Lung (tissue), 12 donors: ENCODE measurements around the gene CDC27. TPM values are rescaled to one million over a fixed set of nuclear protein-coding genes. Genes with fewer than 3 reads are reported as not detected.
"Not testable (repeated sequence)": the region's sequence is repeated elsewhere in the genome, so short reads cannot be mapped to it uniquely, and the experiment has no call there.

Experiments
- ATAC-seq: fragments of 200-7000 bp; cut with Tn5 transposase; one replicate; pipeline ENCODE4 v1.9.1; 2020; ENCODE audit warnings: moderate number of reproducible peaks; ENCODE audit not compliant: insufficient read depth, low FRiP score
- DNase-seq, 3 donors: peaks; one replicate each; pipeline ENCODE4 v3.0.0-alpha.2; 2013 to 2017
- H3K27ac ChIP-seq, 2 donors: one replicate each; pipeline ENCODE4 v1.5.1; 2013; ENCODE audit warnings: mild to moderate bottlenecking in 2 of 2, moderate library complexity in 2 of 2, control low read depth in 1 of 2, inconsistent platforms in 1 of 2, low read depth in 1 of 2, low read length in 1 of 2
- H3K27me3 ChIP-seq, 3 donors: one replicate each; pipeline ENCODE4 v1.5.1; 2013; ENCODE audit warnings: low read length in 2 of 3; ENCODE audit not compliant: control insufficient read depth in 3 of 3, insufficient read depth in 3 of 3
- H3K36me3 ChIP-seq, 4 donors: one replicate each; pipeline ENCODE4 v1.5.1; 2013; ENCODE audit warnings: low read length in 4 of 4, mild to moderate bottlenecking in 1 of 4, moderate library complexity in 1 of 4; ENCODE audit not compliant: control insufficient read depth in 4 of 4, insufficient read depth in 4 of 4
- H3K4me1 ChIP-seq, 5 donors: one replicate each; pipeline ENCODE4 v1.5.1; 2013; ENCODE audit warnings: low read length in 5 of 5, mild to moderate bottlenecking in 2 of 5, moderate library complexity in 1 of 5; ENCODE audit not compliant: control insufficient read depth in 5 of 5, insufficient read depth in 5 of 5
- H3K4me3 ChIP-seq: one replicate; pipeline ENCODE4 v1.5.1; 2013; ENCODE audit warnings: mild to moderate bottlenecking, control low read depth, moderate library complexity
- H3K9ac ChIP-seq, 2 donors: one replicate each; pipeline ENCODE4 v1.5.1; 2013; ENCODE audit warnings: low read length in 2 of 2, control low read depth in 1 of 2; ENCODE audit not compliant: insufficient read depth in 1 of 2
- H3K9me3 ChIP-seq, 4 donors: one replicate each; pipeline ENCODE4 v1.5.1; 2013; ENCODE audit warnings: low read length in 3 of 4, mild to moderate bottlenecking in 1 of 4, moderate library complexity in 1 of 4; ENCODE audit not compliant: control insufficient read depth in 4 of 4, insufficient read depth in 3 of 4
- WGBS, 2 donors: extraction: QIAGEN DNeasy Blood & Tissue Kit; methylation state at CpG; one replicate each; pipeline ENCODE4 v1.1.7; 2013; 5-methylcytosine and 5-hydroxymethylcytosine counted together
- polyA plus RNA-seq, 2 donors: library from polyadenylated mRNA; stranded (reverse); fragments of 200-250 nt; gene quantifications; one replicate each; pipeline ENCODE4 v1.2.1, GENCODE V29; 2013
- total RNA-seq, 2 donors: library from RNA; depleted of rRNA in 1 of 2; stranded (reverse); fragments of >200 nt in 1 of 2; gene quantifications; one replicate each; pipeline ENCODE4 v1.2.1, GENCODE V29; 2014 to 2021
- TF ChIP-seq, protein P1 (sequence below): IDR thresholded peaks from 2 replicates; pipeline ENCODE4 v1.5.1; 2012; ENCODE audit warnings: mild to moderate bottlenecking; ENCODE audit errors: control extremely low read depth, extremely low read depth
- donor health status: control.
- donor health status: control.
- donor health status: Bipolar disorder and iron deficiency.
- donor health status: healthy.
- donor health status: DM: yes; HTN: yes; CAD: no.

The CDC27 gene
- total and polyA plus RNA-seq, 4 donors, result 13.6 to 74.1 (median 46.1) TPM

DNA sequence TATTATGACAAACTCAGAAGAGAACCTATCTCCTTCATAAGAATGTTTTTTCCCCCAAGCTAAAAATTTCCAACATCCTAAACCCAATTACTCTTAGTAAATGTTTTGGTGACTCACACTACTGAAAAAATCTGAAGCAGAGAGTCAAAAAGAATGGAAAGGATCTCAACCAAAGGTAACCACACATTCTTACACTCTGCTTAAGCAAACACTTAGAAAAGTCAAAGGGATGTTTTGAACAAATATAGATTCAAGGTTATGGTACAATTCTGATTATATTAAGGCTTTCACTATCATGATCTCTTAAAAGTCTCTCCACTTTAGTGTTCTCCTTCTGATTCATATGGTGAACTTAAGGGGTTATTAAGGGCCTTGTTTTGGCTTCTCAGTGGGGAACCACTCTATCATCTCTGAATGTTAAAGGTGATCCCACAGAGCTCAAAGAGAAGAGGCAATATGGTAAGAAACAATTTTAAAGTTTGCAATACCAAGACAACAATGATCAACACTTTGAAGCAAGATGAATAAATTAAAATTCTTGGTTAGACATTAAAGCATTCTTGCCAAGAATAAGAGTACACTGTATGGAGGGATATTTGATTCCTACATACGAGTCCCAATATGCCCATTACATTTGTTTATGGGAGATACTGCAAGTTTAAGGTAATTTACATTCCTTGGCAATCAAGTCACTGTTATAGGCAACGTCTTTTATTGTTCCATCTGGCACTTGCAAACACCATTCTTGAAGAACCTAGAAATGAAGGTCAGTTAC lies 69.2 kb downstream of the CDC27 start:
- Histone ChIP-seq H3K9me3 (no peaks in the 10 kb centered on the region), H3K27ac (no peak overlapping the region), H3K36me3 (peaks cover 7 to 15% (median 13%) of the 10 kb centered on the region in 4 donors), H3K4me1 (no peaks in the 10 kb centered on the region), H3K4me3 (no peak overlapping the region), H3K27me3 (no peaks in the 10 kb centered on the region), H3K9ac (no peak overlapping the region)
- TF ChIP-seq, protein P1, sequence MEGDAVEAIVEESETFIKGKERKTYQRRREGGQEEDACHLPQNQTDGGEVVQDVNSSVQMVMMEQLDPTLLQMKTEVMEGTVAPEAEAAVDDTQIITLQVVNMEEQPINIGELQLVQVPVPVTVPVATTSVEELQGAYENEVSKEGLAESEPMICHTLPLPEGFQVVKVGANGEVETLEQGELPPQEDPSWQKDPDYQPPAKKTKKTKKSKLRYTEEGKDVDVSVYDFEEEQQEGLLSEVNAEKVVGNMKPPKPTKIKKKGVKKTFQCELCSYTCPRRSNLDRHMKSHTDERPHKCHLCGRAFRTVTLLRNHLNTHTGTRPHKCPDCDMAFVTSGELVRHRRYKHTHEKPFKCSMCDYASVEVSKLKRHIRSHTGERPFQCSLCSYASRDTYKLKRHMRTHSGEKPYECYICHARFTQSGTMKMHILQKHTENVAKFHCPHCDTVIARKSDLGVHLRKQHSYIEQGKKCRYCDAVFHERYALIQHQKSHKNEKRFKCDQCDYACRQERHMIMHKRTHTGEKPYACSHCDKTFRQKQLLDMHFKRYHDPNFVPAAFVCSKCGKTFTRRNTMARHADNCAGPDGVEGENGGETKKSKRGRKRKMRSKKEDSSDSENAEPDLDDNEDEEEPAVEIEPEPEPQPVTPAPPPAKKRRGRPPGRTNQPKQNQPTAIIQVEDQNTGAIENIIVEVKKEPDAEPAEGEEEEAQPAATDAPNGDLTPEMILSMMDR, result no peak
- peak in 1 of 3 donors; percentile 6 for DNase-seq
- WGBS, 2 donors, result 67 to 85% methylated on average over 2 of the region's 2 CpGs
- peak; percentile 34 for ATAC-seq

DNA sequence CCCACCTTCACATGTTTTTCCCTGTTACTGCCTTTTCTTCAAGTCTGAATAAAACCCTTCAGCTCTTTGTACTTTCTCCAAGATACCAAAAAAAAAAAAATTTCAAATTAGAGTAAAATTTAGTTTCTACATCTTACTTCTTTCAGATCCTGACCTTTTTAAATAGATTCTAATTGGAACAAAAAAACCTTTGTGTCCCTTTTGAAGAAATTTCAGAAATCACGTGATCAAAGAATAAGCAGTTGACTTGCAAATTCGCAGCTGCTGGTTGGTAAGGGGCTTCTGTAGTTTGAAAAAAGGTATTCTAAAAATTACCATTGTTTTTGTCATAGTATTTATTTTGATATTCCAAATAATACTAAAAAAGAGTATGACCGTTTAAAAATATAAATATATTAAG lies 71.7 kb downstream of the CDC27 start:
- TF ChIP-seq, protein P1, result no peak
- Histone ChIP-seq H3K4me3 (no peak overlapping the region), H3K27ac (no peak overlapping the region), H3K9ac (no peak overlapping the region), H3K9me3 (no peaks in the 10 kb centered on the region), H3K36me3 (peaks cover 5 to 14% (median 8%) of the 10 kb centered on the region in 4 donors), H3K4me1 (no peaks in the 10 kb centered on the region), H3K27me3 (no peaks in the 10 kb centered on the region)
- DNase-seq, result no peak
- 90 to 95% methylated on average over 3 of the region's 3 CpGs for WGBS, 2 donors
- no peak for ATAC-seq

DNA sequence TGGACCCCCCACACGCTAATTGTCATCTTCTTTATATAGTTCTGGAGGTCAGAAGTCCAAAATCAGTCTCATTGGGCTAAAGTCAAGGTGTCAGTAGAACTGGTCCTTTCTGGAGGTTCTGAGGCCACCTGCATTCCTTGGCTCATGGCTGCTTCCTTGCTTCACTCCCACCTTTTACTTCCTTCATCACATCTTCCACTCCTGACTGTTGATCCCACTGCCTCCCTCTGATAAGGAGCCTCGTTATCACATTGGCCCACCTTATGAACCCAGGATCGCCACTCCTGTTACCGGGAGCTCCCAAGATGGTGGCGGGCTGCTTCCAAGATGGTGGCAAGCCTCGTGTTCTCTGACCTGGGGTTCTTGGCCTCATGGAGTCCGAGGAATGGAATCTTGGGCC lies 83.0 kb downstream of the CDC27 start:
- Histone ChIP-seq H3K27me3 (no peaks in the 10 kb centered on the region), H3K4me3 (no peak overlapping the region), H3K9ac (no peak overlapping the region), H3K4me1 (no peaks in the 10 kb centered on the region), H3K27ac (no peak overlapping the region), H3K9me3 (no peaks in the 10 kb centered on the region), H3K36me3 (no peaks in the 10 kb centered on the region)
- DNase-seq (no peak), ATAC-seq (no peak)
- WGBS, 2 donors, result 89 to 90% methylated on average over 7 of the region's 7 CpGs
- TF ChIP-seq, protein P1, result no peak

DNA sequence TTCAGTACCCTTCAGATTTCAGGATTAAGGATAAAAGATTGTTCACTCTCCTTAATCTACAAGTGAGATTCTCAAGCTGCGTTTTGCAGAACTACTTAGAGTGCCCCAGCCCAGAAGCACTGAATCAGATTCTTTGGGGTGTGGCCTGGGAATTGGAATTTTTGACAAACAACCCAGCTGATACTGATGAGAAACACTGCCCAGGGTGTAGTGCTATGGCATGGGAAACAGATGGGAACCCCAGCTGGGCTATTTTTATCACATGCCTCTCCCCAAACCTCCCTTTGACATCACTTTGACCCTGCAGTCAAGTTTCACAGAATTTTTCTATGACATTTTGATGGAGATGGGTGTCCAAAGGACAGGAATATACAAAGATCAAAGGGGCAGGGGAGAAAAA lies 83.8 kb downstream of the CDC27 start:
- H3K4me3 ChIP-seq, H3K27ac ChIP-seq, H3K27me3 ChIP-seq, H3K9me3 ChIP-seq, H3K4me1 ChIP-seq, H3K36me3 ChIP-seq, DNase-seq, ATAC-seq, H3K9ac ChIP-seq: not testable (repeated sequence)
- WGBS, 2 donors, result 34 to 69% methylated on average over 1 of the region's 1 CpG
